SU-DHL-6 (cell line): Measurements from ENCODE around the gene ZMIZ1.

Source experiments
- EZH2phosphoT487 ChIP-seq: fragments of 200-600 bp; sonication (generic), shearing (Covaris generic); conservative IDR thresholded peaks from 2 replicates; pipeline ENCODE4 v1.6.1; 2018; ENCODE audit warnings: mild to moderate bottlenecking, antibody characterized with exemption, low read length, moderate library complexity, mixed read lengths
- TF ChIP-seq, protein P1 (sequence below): fragments of 200-600 bp; sonication (generic); IDR thresholded peaks from one replicate; pipeline ENCODE4 v1.5.1; 2017; ENCODE audit warnings: antibody characterized with exemption, mild to moderate bottlenecking, low read length, moderate library complexity; ENCODE audit not compliant: insufficient read depth, poor library complexity, severe bottlenecking

DNA sequence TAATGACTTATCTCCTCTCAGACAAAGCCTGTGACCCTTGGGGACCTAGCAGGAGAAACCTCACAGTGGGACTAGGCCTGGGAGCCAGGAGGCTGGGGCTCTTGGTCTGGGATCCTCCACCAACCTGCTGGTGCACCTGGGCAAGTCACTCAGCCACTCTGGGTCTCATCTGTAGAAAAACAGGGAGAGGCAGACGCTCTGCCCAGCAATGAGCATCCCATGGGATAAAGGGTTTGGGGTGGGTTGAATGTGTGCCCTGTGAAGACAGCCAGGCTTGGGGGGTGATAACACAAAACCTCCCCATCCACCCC is 81.6 kb downstream of the ZMIZ1 start:
- TF ChIP-seq, protein P1, sequence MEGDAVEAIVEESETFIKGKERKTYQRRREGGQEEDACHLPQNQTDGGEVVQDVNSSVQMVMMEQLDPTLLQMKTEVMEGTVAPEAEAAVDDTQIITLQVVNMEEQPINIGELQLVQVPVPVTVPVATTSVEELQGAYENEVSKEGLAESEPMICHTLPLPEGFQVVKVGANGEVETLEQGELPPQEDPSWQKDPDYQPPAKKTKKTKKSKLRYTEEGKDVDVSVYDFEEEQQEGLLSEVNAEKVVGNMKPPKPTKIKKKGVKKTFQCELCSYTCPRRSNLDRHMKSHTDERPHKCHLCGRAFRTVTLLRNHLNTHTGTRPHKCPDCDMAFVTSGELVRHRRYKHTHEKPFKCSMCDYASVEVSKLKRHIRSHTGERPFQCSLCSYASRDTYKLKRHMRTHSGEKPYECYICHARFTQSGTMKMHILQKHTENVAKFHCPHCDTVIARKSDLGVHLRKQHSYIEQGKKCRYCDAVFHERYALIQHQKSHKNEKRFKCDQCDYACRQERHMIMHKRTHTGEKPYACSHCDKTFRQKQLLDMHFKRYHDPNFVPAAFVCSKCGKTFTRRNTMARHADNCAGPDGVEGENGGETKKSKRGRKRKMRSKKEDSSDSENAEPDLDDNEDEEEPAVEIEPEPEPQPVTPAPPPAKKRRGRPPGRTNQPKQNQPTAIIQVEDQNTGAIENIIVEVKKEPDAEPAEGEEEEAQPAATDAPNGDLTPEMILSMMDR, result no peak
- no peak for TF ChIP-seq EZH2phosphoT487
